ENCODE data around the gene SLC24A4.

SLC24A4 gene

DNA sequence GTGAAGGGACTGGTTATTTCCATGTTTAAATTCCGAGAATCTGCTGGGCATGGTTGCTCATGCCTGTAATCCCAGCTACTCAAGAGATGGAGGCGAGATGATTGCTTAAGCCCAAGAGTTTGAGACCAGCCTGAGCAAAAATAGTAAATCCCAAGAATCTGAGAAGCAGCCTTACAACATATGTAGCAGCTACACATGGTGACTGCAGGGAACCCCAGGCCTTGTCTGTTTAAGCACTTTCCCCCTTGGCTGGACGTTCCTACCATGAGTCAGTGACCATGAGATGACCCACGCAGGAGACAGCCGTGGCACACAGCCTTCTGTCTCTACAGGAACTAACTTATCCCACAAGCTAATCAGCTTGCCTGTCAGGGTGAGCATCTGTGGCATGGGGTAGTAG is 5.5 kb upstream of the SLC24A4 start:
- no peak for DNase-seq

DNA sequence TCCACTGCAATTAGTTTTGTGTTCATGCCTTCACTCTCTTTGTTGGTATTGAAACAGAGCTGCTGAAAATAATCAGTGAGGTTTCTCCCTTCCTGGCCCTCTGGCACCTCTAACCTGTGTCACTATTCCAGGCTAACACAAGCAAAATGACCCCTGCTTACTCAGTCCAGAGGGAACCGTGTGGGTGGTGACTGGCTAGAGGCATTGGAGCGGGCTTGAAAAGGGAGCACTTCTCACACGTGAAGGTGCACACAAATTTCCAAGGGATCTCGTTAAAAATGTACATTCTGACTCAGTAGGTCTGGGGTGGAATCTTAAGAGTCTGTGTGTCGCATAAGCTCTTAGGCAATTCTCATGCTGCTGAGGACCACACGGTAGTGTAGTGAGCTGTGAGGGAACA is 1.3 kb upstream of the SLC24A4 start:
- DNase-seq, result no peak

DNA sequence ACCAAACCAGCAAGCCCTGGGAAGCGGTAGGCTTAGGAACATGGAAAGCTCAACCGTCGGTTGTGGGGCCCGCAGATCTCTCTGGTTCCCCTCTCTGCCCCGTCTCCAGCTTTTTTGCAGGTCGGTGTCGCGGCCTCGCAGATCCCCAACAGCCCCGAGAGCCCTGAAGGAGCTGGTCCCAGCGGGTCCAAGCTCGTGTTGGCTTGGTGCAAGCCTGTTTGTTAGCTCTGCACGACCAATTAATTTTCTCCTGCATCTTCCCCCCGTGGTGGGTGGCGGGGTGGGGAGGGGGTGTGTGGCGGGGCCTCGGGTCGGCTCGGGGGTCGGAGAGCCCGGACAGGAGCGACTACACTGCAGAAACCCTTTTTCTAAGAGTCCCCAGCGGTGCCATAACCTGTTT is 449 bp upstream of the SLC24A4 start:
- no peak for DNase-seq

DNA sequence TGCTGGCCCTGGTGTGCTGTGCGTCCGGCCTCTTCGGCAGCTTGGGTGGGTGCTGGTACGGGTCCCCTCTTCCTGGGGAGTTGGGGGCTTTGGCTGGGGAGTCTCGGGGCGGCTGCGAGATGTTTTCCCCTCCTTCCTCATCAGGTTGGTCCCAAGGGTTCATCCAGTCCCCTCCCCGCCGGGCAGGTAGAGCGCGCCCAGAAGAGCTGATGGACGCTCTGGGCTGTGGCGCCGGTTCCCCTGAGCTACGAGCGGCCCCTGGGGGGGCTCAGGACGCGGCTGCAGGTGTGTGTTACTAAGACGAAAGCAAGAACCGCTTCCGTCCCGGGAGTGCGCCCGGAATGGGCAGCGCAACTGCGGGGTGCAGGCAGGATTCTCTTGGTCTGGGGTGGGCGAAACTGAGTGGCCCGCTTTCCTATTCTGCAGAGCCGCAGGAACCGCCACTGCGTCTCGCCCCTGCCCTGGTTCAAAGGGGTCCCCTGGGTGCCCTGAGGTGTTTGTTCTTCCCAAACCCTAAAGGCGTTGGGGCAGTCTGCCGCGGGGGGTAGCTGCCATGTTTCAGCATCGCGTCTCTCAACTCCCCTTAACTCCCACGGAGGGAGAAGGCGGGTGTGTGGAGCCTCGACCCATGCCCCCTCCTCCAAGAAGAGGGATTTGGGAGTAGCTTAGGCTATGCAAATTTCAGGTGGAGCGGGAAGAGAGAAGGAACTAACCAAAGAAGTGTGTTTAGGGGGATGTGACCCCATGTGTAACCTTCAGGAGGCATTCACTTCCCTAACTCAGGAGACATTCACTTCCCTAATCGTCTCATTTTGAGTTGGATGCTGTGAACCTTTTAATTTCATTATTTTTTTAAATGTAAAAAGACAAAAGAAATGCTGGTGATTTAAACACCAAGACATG is 1.2 kb downstream of the SLC24A4 start:
- DNase-seq, result no peak

DNA sequence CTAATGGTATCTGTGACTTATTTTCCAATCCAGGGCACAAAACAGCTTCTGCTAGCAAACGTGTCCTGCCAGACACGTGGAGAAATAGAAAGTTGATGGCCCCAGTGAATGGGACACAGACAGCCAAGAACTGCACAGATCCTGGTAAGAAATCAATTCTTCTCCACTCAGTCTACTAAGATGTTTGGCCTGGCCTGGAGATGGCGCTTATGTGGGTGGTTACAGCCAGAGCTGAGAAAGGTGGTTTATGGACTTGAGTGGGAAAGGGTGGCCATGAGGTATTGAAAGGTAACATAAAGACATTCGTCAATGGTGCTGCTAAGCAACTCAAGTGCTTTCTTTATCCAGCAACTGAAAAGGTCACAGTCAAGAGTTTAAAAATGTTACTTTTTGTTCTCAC is 2.9 kb downstream of the SLC24A4 start:
- DNase-seq, result no peak

DNA sequence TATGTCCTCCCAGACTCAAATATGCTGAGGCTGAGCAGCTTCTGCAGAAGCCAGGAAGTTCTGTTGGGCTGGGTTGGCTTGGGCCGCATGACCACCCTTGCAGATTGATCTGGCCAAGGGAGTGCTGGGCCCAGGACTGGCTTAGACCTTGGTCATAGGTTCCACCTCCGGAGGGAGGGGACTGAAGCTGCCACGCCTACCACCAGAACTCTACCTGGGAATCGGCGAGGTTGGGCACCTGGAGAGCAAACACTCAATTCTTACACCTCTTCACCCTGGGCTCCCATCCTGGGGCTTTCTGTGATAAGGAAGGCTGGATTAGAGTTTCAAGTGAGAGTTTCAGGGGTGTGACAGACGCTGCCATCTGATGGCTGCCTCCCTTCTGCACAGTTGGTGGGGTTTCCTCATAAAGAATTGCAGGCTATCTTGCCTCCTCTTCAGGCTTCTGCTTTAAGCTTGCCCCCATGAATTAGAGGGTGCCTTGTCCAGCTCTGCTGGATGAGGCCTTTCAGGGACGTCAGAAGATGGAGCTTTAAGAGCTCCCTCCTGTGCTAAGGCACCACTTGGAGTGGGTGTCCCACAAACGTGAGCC is 5.8 kb downstream of the SLC24A4 start:
- no peak for DNase-seq

DNA sequence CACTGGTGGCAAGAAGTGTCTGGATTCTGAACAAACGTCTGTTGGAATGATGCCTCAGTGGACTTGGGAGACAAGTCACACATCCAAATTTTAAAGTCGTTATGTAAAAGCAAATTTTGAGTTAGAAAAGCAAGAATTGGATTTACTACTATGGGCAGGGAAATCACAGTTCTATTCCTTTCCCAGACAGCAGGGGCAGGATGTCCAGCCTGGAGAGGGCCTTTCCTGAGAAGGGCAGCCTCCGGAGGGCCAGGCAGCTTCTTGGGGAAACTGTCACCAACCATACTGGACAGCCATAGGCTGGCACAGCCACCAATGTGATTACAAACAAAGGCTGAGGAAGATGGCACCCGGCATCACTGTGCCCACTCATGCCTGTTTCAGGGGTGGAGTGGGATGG is 11.1 kb downstream of the SLC24A4 start:
- DNase-seq, result no peak

DNA sequence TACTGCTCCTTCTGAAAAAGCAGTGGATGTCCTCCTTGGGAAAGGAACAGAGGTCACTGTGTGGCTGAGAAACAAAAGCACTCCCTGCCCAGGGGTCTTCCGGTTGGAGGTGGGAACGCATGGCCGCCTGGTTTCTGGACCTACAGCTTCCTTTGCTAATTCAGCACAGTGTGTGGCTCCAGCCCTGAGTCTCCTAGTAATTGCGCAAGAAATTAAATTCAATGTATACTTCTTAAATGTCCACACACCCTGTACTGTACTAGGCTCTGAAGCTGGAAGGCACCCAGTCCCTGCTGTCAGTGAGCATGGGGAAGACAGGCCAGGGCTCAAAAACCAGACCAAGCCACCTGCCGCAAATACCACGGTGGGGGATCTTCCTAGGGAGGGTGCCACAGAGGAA is 13.4 kb downstream of the SLC24A4 start:
- DNase-seq, result no peak

DNA sequence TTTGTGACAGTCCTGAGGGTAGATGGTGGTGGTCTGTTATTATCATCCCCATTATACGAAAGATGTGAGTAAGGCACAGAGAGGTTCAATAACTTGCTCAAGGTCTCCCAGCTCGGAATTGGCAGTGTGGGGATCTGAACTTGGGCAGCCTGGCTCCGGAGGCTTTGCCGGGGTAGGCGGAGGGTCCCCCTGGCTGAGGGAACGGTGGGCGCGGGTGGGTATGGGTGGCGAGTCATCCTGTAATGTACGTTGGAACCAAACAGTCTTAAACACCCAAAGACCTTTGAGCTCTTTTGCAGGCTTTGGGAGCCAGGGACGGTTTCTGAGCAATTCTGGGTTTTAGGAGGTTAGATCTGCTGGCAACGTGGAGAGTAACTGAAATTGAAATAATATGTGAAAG is 16.5 kb downstream of the SLC24A4 start:
- DNase-seq, result no peak

DNA sequence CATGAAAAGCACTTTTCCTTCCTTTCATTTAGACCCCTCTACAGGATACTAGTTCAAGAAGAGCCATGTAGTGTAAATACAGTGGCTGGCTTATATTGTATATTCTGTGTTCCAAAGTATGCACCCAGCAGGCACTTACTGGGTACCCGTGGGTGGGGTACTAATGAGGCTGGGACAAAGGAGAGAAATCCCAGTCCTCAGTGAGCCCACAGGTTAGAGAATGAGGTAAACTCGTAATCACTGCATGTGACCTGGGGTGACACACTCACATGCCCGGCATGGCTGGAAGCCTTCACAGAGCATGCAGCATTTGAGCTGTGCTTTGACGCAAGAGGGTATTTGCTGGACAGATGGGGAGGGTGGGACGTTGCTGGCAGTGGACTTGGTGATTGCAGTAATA is 17.1 kb downstream of the SLC24A4 start:
- no peak for DNase-seq

DNA sequence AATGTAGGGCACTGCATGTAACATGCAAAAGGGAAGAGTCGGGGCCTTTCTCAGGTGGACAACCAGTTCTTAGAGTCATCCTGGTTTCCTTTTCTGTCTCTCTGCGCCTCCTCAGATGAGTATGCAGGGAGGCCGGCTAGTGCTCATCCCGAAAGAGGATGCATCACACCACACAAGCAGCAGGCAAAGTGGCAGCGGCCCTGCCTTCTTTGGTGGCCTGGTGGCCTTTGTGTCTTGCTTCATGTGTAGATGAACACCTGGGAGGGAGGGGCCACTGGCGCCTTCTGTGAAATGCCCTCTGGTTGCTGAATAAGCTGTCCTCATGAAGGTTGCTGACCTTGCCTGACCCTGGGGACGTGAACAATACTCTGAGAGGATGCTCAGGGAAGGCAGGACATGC is 18.0 kb downstream of the SLC24A4 start:
- DNase-seq, result no peak

DNA sequence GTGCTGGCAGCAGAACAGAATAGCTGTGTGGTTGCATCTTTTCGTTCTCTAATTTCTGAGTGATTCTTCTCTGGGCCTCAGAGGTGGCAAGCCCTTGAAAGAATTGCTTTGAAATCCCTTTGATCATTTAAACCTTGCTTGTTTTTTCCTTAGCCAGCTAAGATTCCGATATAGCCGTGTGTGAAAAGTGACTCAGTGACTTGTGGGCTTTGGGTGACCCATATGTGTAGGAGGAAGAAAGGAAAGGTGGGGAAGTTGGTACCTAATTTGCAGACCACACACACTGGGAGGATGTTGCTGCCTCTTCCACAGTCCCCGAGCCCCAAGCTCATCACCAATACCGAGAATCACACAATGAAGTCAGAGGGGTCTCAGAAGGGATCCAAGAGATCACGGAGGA is 18.8 kb downstream of the SLC24A4 start:
- DNase-seq, result no peak

DNA sequence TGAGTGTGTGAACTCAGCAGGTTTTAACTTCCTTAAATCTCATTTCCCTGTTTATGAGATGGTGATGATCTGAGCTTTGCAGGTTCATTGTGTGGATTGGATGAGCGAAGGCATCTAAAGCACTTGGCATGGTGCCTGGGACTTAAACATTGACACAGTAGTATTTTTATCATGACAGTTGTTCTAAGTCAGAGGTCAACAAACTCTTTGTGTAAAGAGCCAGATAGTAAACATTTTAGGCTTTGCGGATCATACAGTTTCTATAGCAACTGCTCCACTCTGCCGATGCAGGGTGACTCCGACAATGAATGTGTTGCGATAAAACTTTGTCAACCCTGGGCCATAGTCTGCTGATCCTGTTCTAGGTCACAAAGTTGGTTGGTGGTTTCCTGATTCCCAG is 25.2 kb downstream of the SLC24A4 start:
- DNase-seq, result no peak

DNA sequence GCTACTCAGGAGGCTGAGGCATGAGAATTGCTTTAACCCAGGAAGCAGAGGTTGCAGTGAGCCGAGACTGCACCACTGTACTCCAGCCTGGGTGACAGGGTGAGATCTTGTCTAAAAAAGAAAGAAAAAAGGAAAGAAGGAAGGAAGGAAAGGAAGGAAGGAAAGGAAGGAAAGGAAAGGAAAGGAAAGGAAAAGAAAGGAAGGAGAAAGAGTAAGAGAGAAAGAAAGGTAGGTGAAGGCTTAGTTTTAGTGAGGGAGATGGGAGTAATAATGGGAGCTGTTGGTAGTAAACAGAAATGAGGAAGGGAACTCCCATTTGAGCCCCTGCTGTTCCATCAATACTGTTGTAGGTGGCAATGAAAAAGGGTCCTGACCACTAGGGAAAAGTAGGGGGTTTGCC is 28.8 kb downstream of the SLC24A4 start:
- no peak for DNase-seq

DNA sequence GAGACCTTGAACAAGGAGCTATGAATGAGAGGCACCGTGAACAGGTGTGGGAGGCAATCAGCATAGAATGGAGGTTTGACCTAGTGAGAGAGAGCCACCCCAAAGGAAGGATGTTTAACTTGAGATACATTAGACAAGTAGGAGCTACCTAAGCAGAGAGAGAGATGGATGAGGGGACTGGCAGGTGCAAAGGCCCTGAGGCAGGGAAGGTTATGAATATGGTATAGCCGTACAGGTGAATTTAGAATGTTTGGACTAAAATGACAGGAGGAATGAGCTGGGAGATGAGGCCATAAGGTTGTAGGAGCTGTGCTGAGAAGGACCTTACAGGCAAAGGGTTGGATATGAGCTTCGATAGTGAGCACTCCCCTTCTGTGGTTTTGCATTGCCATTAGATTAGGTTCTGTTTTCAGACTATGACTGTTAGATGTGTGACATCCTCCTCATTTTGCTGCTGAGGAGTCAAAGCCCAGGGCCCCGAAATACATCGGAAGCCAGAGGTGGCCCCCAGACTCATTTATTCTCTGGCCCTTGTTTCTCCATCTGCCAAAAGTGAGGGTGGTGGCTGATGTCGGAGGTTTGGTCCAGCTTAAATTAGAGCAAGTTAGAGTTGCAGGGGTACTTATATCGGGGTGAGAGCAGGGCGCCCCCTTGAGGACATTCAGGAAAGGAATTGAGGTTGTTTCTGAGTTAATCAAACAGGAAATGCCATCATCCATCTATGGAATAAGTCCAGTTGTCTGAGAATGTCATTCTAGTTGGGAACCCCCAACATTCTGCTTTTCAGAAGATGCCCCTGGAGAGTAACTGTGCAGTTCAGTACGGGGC is 29.4 kb downstream of the SLC24A4 start:
- no peak for DNase-seq

DNA sequence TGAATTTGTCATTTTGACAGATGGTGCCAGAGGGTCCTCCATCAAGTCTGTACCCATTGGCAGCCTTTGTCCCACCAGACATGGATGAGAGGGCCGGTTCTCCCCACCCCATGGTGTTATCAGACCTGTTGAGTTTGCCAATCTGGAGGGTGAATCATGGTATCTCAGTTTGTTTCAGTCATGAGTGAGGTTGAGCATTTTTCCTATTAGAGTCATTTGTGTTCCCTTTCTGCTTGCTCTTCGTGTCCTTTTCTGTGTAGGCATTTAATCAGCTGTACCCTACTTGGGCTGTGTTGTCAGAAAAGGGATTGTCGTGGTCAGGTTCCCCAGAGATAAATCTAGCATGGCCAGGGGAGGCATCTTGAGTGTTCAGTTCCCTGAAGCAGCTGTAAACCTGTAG is 30.5 kb downstream of the SLC24A4 start:
- DNase-seq, result no peak

DNA sequence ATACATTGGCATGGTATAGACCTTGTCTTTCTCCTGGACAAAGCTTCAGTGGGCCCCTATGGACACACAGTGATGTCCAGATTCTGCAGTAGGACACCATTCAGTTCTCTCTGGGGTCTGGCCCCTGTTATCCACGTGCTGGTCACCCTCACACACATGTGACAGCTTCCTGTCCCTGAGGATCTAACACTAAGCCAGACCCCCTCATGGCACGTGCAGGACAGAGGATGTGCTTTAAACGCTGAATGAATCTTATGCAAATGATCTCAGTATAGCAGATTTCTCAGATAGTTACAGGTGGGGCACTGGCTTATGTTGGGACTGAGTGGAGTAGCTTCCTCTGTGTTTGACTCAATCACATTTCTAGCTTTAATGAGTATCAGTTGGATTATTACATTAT is 33.7 kb downstream of the SLC24A4 start:
- DNase-seq, result no peak

DNA sequence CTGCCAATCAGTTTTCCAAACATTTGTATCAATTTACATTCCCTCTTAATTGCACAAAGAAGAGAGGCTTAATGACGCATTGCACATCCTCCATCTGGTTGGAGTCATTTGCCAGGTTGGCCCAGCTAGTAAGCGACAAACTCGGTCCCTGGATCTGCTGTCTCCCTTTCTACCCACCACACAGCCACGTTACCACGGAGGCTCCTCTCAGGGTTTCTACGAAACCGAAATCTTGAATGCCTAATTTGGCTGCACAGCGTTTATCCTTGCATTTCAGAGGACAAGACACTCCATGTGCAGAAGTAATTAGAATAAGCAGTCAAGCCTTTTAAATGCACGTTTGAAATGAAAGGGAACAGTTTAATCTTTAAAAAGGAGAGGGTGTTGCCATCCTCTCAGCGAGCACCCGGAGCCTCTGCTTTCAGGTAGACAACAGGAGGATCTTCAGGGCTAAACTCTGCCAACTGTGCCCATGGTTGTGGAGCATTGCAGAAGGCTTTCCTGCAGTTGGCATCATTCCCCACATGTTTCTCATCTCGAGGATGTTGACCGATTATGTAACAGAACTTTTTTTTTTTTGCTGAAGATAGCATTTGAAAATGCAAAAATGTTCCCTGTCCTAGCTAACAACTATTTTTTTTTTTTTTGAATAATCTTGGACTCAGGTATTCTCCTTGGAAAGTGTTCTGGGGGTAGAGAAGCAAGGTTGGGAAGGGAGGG is 37.8 kb downstream of the SLC24A4 start:
- DNase-seq, result no peak

DNA sequence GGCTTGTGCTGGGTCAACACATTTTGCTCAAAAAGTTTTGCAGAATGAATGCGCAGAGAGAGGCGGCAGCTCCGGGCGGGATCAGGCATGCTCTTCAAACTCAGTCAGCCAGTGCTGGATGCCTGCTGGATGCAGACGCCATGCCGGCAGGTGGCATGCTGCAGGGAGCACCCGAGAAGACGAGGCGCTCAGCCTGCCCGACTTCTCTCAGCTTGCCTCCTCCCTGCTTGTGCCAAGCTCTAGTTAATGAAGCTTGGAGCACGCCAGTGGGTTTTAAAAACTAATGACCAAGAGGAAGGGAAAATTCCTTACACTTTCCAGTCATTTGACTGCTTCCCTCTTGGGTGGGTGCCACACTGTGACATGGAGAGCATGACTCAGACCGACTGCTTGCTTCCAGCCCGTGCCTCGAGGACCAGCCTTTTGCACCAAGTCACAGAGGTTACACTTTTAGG is 39.8 kb downstream of the SLC24A4 start:
- DNase-seq, result no peak

DNA sequence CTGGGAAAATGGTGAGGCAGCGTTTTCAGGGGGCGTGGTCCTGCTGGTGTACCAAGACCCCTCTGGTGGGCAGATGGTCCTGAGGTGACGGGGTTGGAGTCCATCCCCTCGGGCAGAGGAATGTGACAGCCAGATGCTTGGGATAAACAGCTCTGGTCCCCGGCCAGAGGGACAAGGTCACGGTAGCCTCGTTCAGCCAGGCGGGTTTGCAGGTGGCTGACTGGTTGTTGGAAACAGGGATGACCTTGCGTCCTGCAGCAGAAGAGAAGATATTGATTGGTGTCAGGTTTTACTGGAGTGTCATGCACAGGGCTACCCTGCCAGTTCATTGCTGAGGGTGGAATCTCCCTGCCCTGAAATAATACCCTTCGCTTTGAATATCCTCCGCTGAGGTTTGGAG is 43.3 kb downstream of the SLC24A4 start:
- DNase-seq, result no peak

DNA sequence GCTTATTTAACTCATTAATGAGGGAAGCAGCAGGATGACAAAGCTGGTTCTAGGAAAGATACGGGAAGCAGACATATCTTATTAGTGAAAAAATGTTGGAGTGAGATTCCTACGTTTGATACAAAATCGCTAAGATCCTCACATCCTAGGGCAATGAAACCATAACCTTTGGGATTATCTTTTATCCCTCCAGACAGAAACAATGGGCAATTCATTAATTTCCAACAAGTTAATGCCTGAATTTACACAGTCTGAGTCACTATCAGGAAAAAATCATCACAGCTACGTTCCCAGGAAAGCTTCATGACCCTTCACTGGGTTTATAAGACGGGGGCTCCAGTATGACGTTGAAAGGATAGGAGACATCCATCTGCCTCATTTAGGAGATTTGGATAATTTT is 45.0 kb downstream of the SLC24A4 start:
- DNase-seq, result no peak

DNA sequence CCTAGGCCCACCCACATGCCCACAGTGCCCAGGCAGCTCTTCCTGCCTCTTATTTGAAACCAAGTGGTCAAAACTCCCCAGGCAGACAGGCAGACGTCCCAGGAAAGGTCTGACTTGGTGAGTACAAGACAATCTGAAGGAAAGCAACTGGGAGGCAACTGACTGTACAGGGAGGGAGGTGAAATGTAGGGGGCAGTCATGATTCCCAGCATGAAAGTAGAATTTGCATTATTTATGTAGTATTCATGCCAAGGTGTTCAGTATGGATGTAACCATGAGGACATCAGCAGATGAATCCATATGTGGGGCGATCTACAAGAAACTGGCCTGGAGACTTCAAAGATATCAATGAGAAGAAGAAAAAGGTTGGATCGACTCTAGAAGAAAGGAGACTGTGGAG is 46.1 kb downstream of the SLC24A4 start:
- DNase-seq, result no peak

DNA sequence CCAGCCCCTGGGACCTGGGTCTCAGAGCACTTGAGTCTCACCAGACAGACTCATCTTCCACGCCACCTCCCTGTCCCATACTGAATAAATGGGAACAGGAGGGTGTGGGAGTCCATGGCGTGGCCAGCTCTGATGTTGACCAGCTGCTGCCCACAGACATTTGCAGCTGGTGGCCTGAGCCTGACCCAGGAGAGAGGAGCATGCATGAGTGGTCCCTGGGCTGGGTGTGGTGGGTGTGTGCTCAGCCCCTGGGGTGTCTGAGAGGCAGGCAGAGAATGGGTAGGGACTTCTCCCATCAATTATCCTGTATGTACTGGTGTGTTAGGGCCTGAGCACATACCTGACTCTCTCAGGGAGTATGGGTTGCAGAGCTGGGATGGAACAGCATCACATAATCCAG is 49.3 kb downstream of the SLC24A4 start:
- no peak for DNase-seq
